PC-9 (cell line): ENCODE data around the gene LAMB2. TPM values are rescaled to one million over a fixed set of nuclear protein-coding genes. Genes with fewer than 3 reads are reported as not detected.

ENCODE experiments used
- BruUV-seq: library from RNA; stranded (reverse); fragments of 400-500 nt; replicated peaks from 2 replicates; lab custom pipeline; 2021; lab: Mats Ljungman, UMichigan
- CTCF ChIA-PET: fragments of 300-600 bp; sonication (Branson Sonifier 250); formaldehyde crosslinking; loops from one replicate; lab custom pipeline; 2022; ENCODE audit warnings: antibody characterized with exemption; lab: Charles Lee
- POLR2A ChIA-PET: fragments of 300-600 bp; sonication (Branson Sonifier 250); formaldehyde crosslinking; loops from one replicate; lab custom pipeline; 2022; ENCODE audit warnings: antibody characterized with exemption; ENCODE audit not compliant: unreplicated experiment; lab: Charles Lee
- DNase-seq, 2 experiments: peaks; one replicate each; pipeline versions ENCODE4 v3.0.0 to v3.0.0-alpha.2; 2015 to 2022; ENCODE audit warnings: mixed read lengths in 1 of 2
- H2AFZ ChIP-seq: fragments of 200-600 bp; sonication (generic); 2 replicates; pipeline ENCODE4 v1.8.1; 2017; ENCODE audit warnings: antibody characterized with exemption
- H3F3A ChIP-seq: fragments of 200-600 bp; sonication (generic); 2 replicates; pipeline ENCODE4 v1.8.1; 2017; ENCODE audit warnings: antibody characterized with exemption, mild to moderate bottlenecking, low read depth; ENCODE audit not compliant: insufficient read depth
- H3K27ac ChIP-seq: fragments of 200-600 bp; sonication (generic); 2 replicates; pipeline ENCODE4 v1.6.1; 2016; ENCODE audit warnings: mixed run types
- H3K27me3 ChIP-seq: fragments of 200-600 bp; sonication (generic); 2 replicates; pipeline ENCODE4 v1.6.1; 2016; ENCODE audit warnings: low read depth, mixed run types; ENCODE audit not compliant: insufficient read depth
- H3K36me3 ChIP-seq: fragments of 200-600 bp; sonication (generic); 2 replicates; pipeline ENCODE4 v1.6.1; 2016; ENCODE audit warnings: low read depth, mixed run types
- H3K4me1 ChIP-seq: fragments of 200-600 bp; sonication (generic); replicated peaks from 2 replicates; pipeline ENCODE4 v1.6.1; 2016; ENCODE audit warnings: mixed run types; ENCODE audit not compliant: insufficient read depth
- H3K4me2 ChIP-seq: fragments of 200-600 bp; sonication (generic); 2 replicates; pipeline ENCODE4 v1.6.1; 2017; ENCODE audit warnings: mixed run types
- H3K4me3 ChIP-seq: fragments of 200-600 bp; sonication (generic); 2 replicates; pipeline ENCODE4 v1.6.1; 2016; ENCODE audit warnings: mixed run types
- H3K79me2 ChIP-seq: fragments of 200-600 bp; sonication (generic); 2 replicates; pipeline ENCODE4 v1.6.1; 2017; ENCODE audit warnings: low read depth, mixed run types
- H3K9me2 ChIP-seq: fragments of 200-600 bp; sonication (generic); 2 replicates; pipeline ENCODE4 v1.8.1; 2017; ENCODE audit warnings: mild to moderate bottlenecking; ENCODE audit not compliant: insufficient read depth
- H3K9me3 ChIP-seq: fragments of 200-600 bp; sonication (generic); 2 replicates; pipeline ENCODE4 v1.8.1; 2016; ENCODE audit warnings: low read depth; ENCODE audit not compliant: insufficient read depth
- H4K20me1 ChIP-seq: fragments of 200-600 bp; sonication (generic); 2 replicates; pipeline ENCODE4 v1.8.1; 2017; ENCODE audit not compliant: insufficient read depth
- EZH2 ChIP-seq: fragments of 200-600 bp; sonication (generic); IDR thresholded peaks from 2 replicates; pipeline ENCODE4 v1.8.0; 2017; ENCODE audit warnings: antibody characterized with exemption, low read depth
- intact Hi-C: fragments of 100-400 bp; cut with micrococcal nuclease; formaldehyde crosslinking; loops from one replicate; pipeline ENCODE4 v1.10.0; 2022; ENCODE audit not compliant: unreplicated experiment
- total RNA-seq: library from RNA; stranded (reverse); gene quantifications from 2 replicates; pipeline ENCODE4 v1.2.3, GENCODE V29; 2021
- TF ChIP-seq, protein P1 (sequence below): fragments of 200-600 bp; sonication (generic); conservative IDR thresholded peaks from 2 replicates; pipeline ENCODE4 v1.6.1; 2017; ENCODE audit warnings: mixed run types, antibody characterized with exemption, mild to moderate bottlenecking, moderate library complexity

LAMB2 gene
- total RNA-seq, 1 experiment from 2014 or later: 230 TPM

DNA sequence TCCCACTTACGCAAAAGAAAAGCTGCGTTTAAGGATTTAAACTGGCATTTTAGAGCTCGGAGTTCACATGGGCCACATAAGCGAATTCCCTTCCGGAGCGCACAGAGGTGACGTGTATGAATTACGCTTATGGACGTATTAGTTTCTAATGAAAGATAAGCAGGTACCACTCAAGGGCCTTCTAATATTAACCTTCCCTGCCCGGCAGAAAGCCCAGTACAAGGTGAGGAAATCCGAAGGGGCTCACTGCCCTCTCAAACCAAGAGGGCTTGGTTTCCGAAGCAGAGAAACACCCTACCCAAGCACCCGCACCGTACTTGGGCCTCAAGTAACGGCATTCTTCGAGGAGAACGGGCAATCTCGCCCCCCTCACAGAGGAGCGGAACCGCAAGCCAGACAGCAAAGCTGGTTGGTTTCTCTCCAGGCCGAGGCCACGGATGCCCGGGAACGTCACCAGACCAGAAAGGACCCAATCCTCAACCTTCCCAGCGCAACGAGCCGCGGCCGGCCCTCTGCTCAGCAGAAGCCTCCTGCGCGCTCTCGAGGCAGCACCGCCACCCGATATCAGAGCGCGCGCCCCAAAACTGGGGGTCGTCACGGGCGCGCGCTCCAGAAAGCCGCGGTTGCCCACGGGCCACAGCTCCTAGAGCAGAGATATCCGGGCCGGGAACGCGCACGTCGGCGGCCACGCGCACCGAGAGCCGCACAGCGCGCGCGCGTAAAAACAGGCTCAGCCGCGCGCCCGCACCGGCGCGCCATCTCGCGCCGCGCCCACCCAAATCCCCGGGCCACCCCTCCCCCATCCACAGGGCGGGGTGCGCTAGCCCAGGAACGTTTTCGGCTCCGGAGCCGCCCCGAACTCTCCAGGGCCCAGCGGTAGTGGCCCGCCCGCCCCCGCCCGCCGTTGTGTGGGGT, 39.7 kb downstream of the LAMB2 start:
- Histone ChIP-seq H3K36me3 (peaks cover 9% of the 10 kb centered on the region), H3K4me1 (peaks cover 17% of the 10 kb centered on the region), H4K20me1 (peaks cover 20% of the 10 kb centered on the region), H3K4me2 (peak overlapping the region; percentile 93), H3K4me3 (peak overlapping the region; percentile 93), H3K79me2 (peaks cover 51% of the 10 kb centered on the region), H3K27ac (peak overlapping the region; percentile 87), H3K27me3 (no peaks in the 10 kb centered on the region), H3F3A (peaks cover 29% of the 10 kb centered on the region; the same call in 1 of the 2 replicates), H3K9me2 (no peaks in the 10 kb centered on the region), H3K9me3 (no peaks in the 10 kb centered on the region), H2AFZ (peak overlapping the region; percentile 80)
- CTCF ChIA-PET: interaction anchor here (0.6 to 1.2 kb wide), 7 partner anchors 11 to 105 kb away, joined by 3 to 10 read pairs (median 4); partner anchors contain the start of gene USP19
- intact Hi-C loops: loop anchor here (5.0 kb wide), 1 partner anchor 66 kb away; the partner anchor contains the start of gene IMPDH2
- BruUV-seq: TSS peak; percentile 81
- POLR2A ChIA-PET: interaction anchor here (0.6 to 2.0 kb wide), 19 partner anchors 9 to 905 kb away, joined by 3 to 21 read pairs (median 5); partner anchors contain the start of genes CDC25A, NDUFAF3, RHOA and TCTA
- DNase-seq: peak; percentile 63 to 67
- no peak for TF ChIP-seq EZH2
- TF ChIP-seq, protein P1, sequence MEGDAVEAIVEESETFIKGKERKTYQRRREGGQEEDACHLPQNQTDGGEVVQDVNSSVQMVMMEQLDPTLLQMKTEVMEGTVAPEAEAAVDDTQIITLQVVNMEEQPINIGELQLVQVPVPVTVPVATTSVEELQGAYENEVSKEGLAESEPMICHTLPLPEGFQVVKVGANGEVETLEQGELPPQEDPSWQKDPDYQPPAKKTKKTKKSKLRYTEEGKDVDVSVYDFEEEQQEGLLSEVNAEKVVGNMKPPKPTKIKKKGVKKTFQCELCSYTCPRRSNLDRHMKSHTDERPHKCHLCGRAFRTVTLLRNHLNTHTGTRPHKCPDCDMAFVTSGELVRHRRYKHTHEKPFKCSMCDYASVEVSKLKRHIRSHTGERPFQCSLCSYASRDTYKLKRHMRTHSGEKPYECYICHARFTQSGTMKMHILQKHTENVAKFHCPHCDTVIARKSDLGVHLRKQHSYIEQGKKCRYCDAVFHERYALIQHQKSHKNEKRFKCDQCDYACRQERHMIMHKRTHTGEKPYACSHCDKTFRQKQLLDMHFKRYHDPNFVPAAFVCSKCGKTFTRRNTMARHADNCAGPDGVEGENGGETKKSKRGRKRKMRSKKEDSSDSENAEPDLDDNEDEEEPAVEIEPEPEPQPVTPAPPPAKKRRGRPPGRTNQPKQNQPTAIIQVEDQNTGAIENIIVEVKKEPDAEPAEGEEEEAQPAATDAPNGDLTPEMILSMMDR: no peak

DNA sequence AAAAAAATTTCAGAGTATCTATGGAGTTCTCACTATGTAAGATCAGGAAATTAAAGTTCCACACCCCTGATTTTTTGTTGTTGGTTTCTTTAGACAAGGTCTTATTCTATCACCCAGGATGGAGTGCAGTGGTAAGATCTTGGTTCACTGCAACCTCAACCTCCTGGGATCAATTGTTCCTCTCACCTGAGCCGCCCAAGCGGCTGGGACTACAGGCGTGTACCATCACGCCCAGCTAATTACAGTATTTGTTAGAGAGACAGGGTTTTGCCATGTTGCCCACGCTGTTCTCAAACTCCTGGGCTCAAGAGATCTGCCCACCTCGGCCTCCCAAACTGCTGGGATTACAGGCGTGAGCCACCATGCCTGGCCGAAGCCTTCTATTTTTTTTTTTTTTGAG, 51.4 kb downstream of the LAMB2 start:
- TF ChIP-seq, protein P1: no peak
- TF ChIP-seq EZH2: no peak
- CTCF ChIA-PET: no interaction called here

DNA sequence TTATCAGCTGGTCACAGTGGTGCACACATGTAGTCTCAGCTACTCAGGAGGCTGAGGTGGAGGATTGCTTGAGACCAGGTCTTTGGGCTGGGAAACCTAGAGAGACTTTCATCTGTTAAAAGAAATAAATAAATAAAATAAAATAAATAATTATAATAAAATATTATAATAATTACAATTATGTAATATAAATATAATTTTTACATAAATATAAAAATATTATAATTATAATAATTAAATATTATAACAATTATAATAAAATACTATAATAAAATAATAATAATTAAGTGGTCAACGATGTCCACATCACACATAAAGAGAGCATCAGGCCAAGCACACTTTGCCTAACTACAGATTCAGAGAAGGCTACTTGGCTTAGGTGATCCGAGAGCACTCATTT, 53.6 kb downstream of the LAMB2 start:
- peaks cover 47% of the 10 kb centered on the region for H4K20me1 ChIP-seq
- H2AFZ ChIP-seq: no peak overlapping the region
- no peaks in the 10 kb centered on the region for H3K36me3 ChIP-seq
- TF ChIP-seq EZH2: no peak
- TF ChIP-seq, protein P1: no peak
- no peak overlapping the region for H3K4me3 ChIP-seq
- no peaks in the 10 kb centered on the region for H3K9me3 ChIP-seq
- ChIA-PET CTCF (interaction anchor here (0.7 kb wide), 1 partner anchor 35 kb away, joined by 13 read pairs; no protein-coding TSS in a partner anchor), POLR2A (no interaction called here)
- H3K9me2 ChIP-seq: no peaks in the 10 kb centered on the region
- no peak overlapping the region for H3K4me2 ChIP-seq
- H3K27ac ChIP-seq: no peak overlapping the region
- intact Hi-C loops: no loop called here
- H3K79me2 ChIP-seq: peaks cover 54% of the 10 kb centered on the region
- no TSS peak for BruUV-seq
- H3K27me3 ChIP-seq: no peaks in the 10 kb centered on the region
- H3K4me1 ChIP-seq: no peaks in the 10 kb centered on the region
- no peak for DNase-seq
- H3F3A ChIP-seq: no peaks in the 10 kb centered on the region

More for the DNA sequence above, 51.4 kb downstream of the LAMB2 start:
- no peak overlapping the region for H3K4me2 ChIP-seq
- no peaks in the 10 kb centered on the region for H3K27me3 ChIP-seq
- no peak overlapping the region for H3K27ac ChIP-seq
- H3F3A ChIP-seq: no peaks in the 10 kb centered on the region
- peaks cover 71% of the 10 kb centered on the region for H3K79me2 ChIP-seq
- H3K4me3 ChIP-seq: no peak overlapping the region
- no TSS peak for BruUV-seq
- H3K36me3 ChIP-seq: no peaks in the 10 kb centered on the region
- POLR2A ChIA-PET: no interaction called here
- DNase-seq: no peak
- peaks cover 56% of the 10 kb centered on the region for H4K20me1 ChIP-seq
- H3K9me3 ChIP-seq: no peaks in the 10 kb centered on the region
- H3K4me1 ChIP-seq: no peaks in the 10 kb centered on the region
- H3K9me2 ChIP-seq: no peaks in the 10 kb centered on the region
- H2AFZ ChIP-seq: no peak overlapping the region
- intact Hi-C loops: no loop called here
